HG02981 (cell line): ENCODE data around the gene GHRHR.
A peak's percentile ranks its signal among the peaks of the same experiment; 100 is the strongest.

Source experiments
- ATAC-seq: cut with Tn5 transposase; IDR thresholded peaks from one replicate; pipeline ENCODE4 v1.9.1; 2021; ENCODE audit warnings: mild to moderate bottlenecking, moderate library complexity; ENCODE audit not compliant: unreplicated experiment

GHRHR gene

DNA sequence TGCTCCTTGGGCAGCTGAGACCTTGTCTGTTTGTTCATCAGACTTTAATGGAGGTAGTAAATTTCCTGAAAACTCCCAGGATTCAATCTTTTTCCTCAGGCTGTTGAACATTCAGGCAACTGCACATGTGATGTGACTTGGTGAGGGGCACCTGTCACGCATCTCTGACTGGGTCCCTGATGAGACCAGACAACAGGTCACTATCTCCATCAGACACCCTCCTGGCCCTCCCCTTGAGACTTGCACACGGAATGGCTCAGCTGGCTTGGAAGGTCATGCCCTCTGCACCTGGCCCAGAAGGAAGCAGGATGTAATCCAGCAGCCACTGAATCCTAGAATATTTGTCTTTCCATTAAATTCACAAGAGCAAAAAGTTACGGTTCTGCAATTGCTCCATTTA is 36.2 kb upstream of the GHRHR start:
- ATAC-seq, result no peak

- no peak for ATAC-seq
Observed at GRCh38 chr7:30928254-30928872, 35.4 kb upstream of the GHRHR start.

DNA sequence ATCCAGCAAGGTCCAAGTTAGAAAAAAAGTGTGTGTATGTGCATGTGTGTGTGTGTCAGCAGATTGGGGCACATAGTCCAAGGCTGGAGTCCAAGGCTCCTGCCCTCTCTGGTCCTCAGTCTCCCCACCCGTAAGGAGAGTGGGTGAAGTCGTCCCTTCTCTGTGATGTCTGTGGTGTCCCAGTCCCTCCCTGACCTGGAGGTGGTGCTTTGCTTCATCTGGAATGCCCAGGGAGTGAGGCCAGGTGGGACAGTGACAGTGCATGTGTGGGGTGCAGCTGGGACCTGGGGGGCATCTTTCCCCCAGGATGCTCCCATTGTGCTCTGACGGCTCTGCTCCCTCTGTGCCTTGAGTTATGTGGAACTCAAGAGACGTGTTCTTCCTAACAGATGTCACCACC is 34.1 kb upstream of the GHRHR start:
- no peak for ATAC-seq

DNA sequence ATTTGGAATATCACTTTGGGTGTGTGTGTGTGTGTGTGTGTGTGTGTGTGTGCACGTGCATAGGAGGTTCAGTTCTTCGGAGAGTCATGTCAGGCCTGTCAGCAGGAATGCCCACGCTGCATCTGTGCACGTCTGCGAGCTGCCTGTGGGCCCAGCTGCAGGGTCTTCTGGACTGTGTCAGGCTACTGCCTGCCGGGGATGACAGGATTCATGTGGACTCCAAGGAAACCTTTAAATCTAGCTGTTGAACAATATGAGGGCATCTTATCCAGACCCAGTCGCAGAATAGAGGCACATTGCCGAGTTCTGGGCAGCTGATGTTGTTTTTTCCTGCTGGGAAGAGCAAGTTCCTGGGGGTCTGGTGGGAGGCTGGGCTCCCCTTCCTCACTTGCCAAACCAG is 33.1 kb upstream of the GHRHR start:
- no peak for ATAC-seq

DNA sequence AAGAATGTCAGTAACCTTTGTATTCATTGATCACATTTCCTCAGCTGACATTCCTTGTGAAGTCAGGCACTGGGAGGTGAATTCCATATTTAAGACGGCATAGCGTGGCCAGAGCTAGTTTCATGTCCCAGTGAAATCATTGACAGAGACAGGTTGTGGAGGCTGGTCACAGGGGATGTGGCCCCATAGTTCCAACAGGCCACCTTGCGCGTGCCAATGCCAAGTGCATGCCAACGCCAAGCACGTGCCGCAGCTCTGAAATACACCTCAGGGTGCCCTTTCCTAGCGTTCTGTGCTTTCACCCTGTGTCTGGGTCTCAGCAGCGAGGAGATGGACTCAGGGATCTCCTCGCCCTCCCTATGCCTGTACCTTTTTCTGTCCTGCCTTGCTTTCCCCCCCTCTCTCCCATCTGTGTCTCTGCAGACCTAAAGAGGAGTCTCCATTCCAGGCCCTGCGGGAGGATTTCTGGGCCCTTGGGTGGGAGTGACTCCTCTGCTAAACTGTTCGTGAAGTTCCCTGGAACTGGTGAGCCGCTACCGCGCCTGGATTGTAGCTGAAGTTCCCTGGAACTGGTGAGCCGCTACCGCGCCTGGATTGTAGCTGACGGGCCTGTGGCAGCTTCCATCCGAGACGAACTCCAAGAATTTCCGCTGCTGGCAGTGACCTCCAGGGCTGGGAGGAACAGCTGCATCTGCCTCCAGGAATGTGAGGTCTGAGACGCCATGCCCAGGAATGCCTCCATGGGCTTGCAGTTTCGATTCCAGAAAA is 32.4 kb upstream of the GHRHR start:
- ATAC-seq, result no peak

DNA sequence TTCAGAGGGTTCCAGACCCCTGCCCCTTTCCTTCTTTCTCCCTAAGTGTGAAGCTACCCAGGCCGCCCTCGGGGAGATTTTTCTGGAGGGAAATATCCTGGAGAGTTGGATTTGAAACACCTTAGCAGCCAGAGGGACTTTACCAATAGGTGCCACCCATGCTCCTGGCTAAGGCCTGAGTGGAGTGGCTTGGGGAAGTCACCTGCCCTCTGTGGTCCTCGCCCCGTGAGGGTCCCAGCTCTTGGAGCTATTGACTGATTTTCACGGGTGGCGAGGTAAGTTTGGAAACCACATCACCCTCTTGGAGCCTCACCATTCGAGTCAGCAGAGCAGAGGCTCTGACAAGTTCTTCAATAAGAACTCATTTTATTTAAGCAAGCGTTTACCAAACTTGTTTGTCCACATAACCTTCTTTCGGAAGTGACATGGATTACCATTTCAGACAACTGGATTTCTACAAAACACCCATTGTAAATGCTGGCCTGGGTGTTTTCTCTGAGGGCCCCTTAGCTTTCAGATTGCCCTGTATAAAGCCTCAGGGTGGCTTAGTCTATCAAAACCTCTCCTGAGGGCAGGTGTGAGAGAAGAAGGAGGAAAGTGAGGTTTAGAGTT is 31.7 kb upstream of the GHRHR start:
- ATAC-seq, result no peak

DNA sequence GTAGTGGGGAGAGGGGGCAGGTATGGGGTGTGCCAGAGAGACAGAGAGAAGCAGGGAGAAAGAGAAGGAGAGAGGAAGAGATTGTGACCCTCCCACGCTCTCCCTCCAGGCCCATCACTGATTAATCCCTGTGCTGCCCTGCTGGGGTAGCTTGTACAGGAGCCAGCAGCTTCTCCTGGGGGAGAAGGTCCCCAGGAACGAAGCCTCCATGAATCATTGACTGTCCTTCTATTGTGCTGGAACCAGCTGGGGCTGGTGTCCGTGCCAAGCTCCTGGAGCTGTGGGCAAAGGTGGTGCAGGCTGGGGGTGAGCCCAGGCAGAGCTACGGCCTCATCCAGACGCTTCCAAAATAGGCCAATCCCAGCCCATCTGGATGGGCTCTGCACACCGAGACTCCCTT is 31.2 kb upstream of the GHRHR start:
- ATAC-seq, result no peak

- ATAC-seq, result no peak
Observed at GRCh38 chr7:30933124-30933974, 30.4 kb upstream of the GHRHR start.

DNA sequence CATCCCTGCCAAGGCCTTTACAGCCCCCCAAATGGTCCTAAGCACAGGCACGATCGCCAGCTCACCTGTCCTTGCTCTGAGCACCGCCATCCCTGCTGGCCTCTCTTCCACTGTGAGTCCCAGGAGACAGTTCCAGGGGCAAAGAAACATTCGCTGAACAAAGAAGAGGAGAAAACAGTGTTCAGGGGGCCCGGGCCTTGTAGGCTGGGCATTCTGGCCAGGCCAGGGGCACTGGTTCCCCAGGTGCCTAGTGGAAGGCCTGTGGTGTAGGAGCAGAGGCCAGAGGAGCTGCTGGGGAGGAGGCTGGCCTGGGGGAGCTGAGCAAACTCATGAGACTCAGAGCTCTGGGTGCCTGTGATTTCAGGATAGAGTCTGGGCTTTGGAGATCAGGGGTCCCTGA is 29.5 kb upstream of the GHRHR start:
- no peak for ATAC-seq

GRCh38 chr7:30934732-30935568 is 28.8 kb upstream of the GHRHR start:
- ATAC-seq, result no peak

- no peak for ATAC-seq
Observed at GRCh38 chr7:30935569-30935877, 28.2 kb upstream of the GHRHR start.

- no peak for ATAC-seq
Observed at GRCh38 chr7:30936650-30937245, 27.0 kb upstream of the GHRHR start.

GRCh38 chr7:30937416-30937815 is 26.3 kb upstream of the GHRHR start:
- no peak for ATAC-seq

DNA sequence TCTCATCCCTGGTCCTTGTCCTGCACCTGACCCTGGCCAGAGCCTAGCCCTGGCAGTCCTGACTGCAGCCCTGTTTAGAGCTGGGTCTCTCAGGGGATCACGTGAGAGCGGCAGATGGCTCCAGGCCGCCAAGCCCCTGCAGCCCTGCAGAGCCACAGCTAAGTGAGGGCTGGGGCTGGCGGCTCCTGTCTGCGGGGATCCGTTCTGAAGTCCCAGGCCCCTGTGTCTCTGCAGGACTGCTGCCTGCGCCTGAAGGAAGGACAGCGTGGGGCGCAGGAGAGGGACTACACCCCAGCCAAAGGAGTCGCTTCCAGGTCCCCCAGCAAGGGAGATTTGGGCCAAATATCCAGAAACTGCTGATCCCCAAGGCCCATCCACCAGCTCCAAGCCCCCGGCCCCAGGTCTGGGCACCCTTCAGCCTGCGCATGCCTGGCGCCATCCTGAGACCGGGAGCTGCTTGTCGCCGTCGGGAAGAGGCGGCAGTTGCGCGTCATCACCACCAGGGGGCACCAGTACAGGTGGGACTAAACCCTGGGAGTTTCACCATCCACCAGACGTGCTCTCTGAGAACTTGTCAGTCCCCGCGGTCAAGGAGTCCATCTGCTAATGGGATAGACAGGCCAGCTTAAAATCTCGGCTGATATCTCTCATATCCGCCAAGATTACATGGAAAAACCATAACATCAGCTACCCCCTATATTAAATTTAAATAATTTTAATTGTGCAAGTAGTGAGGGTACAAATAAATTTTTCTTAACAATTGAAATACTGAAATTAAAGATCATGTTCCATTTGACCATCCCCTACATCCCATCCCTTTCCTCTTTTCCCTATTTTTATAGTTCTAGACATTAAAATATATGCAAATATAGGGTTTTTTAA is 25.1 kb upstream of the GHRHR start:
- ATAC-seq, result peak; percentile 77

- no peak for ATAC-seq
Observed at GRCh38 chr7:30941582-30942323, 22.0 kb upstream of the GHRHR start.

- no peak for ATAC-seq
Observed at GRCh38 chr7:30950197-30950596, 13.6 kb upstream of the GHRHR start.

- no peak for ATAC-seq
Observed at GRCh38 chr7:30954914-30955313, 8.8 kb upstream of the GHRHR start.

DNA sequence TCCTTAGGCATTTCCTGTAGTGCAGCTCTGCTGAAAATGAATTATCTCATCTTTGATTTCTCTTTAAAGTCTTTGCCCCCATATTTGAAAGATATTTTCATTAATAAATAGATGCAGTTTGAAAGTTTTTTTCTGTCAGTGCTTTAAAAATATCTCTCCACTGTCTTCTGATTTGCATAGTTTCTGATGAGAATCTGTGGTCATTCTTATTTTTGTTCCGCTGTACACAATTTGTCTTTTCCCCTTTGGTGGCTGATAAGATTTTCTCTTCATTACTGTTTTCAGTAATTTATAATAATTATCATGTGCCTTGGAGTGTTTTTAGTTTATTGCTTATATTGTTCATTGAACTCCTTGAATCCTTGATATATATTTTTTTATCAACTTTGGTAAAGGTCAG is 7.0 kb upstream of the GHRHR start:
- ATAC-seq, result no peak

DNA sequence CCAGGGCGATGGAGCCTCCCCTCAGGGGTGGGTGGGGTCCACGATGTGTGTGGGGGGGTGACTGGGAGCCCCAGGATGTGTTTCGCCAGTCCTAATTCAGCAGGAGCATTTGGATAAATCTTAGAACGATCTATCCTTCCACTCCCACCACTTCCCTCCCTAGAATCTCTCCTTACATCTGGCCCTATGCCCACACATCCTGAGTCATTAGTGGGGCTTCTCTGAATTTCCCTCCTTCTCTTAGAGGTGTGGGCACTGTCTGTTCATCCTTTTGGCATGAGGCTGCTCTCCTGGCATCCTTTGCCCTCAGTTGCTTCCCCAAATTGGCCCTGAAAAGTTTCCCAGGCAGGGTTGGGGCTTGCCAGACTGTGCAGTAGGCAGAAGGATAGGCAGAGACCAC is 1.6 kb downstream of the GHRHR start:
- ATAC-seq, result no peak
